Uterus (tissue), 2 donors: ENCODE measurements around the gene UXS1.

Experiments
- POLR2A ChIP-seq, 2 donors: fragments of 450-650 bp; IDR thresholded peaks; one replicate each; pipeline ENCODE4 v1.6.1; 2016; ENCODE audit warnings: antibody characterized with exemption in 2 of 2, mild to moderate bottlenecking in 1 of 2, moderate library complexity in 1 of 2
- TF ChIP-seq, protein P1 (sequence below), 4 experiments: fragments of 200-600 bp in 2 of 4; fragments of 450-650 bp in 2 of 4; sonication (generic) in 2 of 4; IDR thresholded peaks; one replicate each; pipeline ENCODE4 v1.5.1; 2016 to 2019; ENCODE audit warnings: antibody characterized with exemption in 4 of 4, mild to moderate bottlenecking in 2 of 4, moderate library complexity in 1 of 4

DNA sequence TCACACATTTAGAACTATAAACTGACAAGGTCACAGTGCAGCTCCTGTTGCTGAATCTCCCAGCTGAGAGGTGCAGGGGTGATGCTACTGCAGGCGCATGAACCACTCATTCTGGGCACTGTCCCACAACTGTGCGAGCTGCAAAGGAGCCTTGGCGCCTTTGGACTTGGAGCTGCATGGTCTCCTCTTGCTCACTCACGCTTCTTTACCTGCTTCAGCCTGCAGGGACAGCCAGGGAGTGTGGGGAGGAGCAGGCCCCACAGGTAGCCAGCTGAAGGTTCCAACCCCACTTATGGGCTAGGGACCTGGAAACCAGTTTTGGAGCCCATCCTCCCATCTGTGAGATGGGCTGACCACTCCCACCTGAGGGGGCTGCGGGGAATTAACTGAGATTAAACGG lies 75.0 kb downstream of the UXS1 start:
- TF ChIP-seq, protein P1, sequence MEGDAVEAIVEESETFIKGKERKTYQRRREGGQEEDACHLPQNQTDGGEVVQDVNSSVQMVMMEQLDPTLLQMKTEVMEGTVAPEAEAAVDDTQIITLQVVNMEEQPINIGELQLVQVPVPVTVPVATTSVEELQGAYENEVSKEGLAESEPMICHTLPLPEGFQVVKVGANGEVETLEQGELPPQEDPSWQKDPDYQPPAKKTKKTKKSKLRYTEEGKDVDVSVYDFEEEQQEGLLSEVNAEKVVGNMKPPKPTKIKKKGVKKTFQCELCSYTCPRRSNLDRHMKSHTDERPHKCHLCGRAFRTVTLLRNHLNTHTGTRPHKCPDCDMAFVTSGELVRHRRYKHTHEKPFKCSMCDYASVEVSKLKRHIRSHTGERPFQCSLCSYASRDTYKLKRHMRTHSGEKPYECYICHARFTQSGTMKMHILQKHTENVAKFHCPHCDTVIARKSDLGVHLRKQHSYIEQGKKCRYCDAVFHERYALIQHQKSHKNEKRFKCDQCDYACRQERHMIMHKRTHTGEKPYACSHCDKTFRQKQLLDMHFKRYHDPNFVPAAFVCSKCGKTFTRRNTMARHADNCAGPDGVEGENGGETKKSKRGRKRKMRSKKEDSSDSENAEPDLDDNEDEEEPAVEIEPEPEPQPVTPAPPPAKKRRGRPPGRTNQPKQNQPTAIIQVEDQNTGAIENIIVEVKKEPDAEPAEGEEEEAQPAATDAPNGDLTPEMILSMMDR (IDR thresholded peaks at IDR 0.05): no peak
- TF ChIP-seq POLR2A (IDR thresholded peaks at IDR 0.05): no peak
